Mucosa of descending colon (tissue), 3 donors: ENCODE data around the gene UNCX. TPM values are rescaled to one million over a fixed set of nuclear protein-coding genes. Genes with fewer than 3 reads are reported as not detected.

Experiments
- ATAC-seq: fragments of 200-7000 bp; cut with Tn5 transposase; one replicate; pipeline ENCODE4 v1.9.1; 2020; ENCODE audit warnings: mild to moderate bottlenecking, moderate library complexity
- DNase-seq, 3 donors: peaks; one replicate each; pipeline ENCODE4 v3.0.0-alpha.2; 2020
- H3K36me3 ChIP-seq: fragments of 200-600 bp; one replicate; pipeline ENCODE4 v1.8.0; 2021; ENCODE audit warnings: low read depth, mild to moderate bottlenecking
- H3K4me1 ChIP-seq: fragments of 200-600 bp; one replicate; pipeline ENCODE4 v1.8.0; 2021; ENCODE audit warnings: low read depth, mild to moderate bottlenecking
- H3K4me3 ChIP-seq: fragments of 200-600 bp; one replicate; pipeline ENCODE4 v1.8.0; 2021; ENCODE audit warnings: mild to moderate bottlenecking
- H3K9me3 ChIP-seq: fragments of 200-600 bp; one replicate; pipeline ENCODE4 v1.8.0; 2021; ENCODE audit warnings: mild to moderate bottlenecking
- CTCF ChIP-seq: fragments of 200-600 bp; IDR thresholded peaks from one replicate; pipeline ENCODE4 v1.8.0; 2022; ENCODE audit warnings: antibody characterized with exemption, mild to moderate bottlenecking
- intact Hi-C, 2 donors: fragments of 100-400 bp; cut with DNase I in 1 of 2; cut with micrococcal nuclease in 1 of 2; formaldehyde crosslinking; loops; one replicate each; pipeline versions ENCODE4 v1.11.0 to v1.11.1; 2022; cut with DNase I, micrococcal nuclease
- total RNA-seq, 3 donors: library from RNA; stranded (reverse); fragmentation: NEBNext Ultra II Directional in 2 of 3; extraction: Animal tissue kit (Norgen Biotek cat#: 25700) in 2 of 3; gene quantifications; one replicate each; pipeline versions ENCODE4 v1.2.1 to v1.2.4, GENCODE V29; 2021 to 2023
- donor health status: DM: no; HTN: no; CAD: no; lungs with moderate emphysema.
- donor health status: DM: no; HTN: no; CAD: no.
- donor health status: DM: no; HTN: yes; CAD: no.

The UNCX gene
- total RNA-seq, 3 donors from 2014 or later, result not detected

- H3K4me1 ChIP-seq, result no peaks in the 10 kb centered on the region
- no peak for DNase-seq
- no peak for ATAC-seq
- intact Hi-C loops, result no loop called here
- H3K9me3 ChIP-seq, result no peaks in the 10 kb centered on the region
- no peaks in the 10 kb centered on the region for H3K36me3 ChIP-seq
- H3K4me3 ChIP-seq, result no peak overlapping the region
- no peak for TF ChIP-seq CTCF
Measured at GRCh38 chr7:1214516-1214915, 18.2 kb upstream of the UNCX start.

- no peak for ATAC-seq
- Histone ChIP-seq H3K4me1 (no peaks in the 10 kb centered on the region), H3K36me3 (no peaks in the 10 kb centered on the region)
Measured at GRCh38 chr7:1218541-1219165, 14.0 kb upstream of the UNCX start.

GRCh38 chr7:1219498-1219897 lies 13.2 kb upstream of the UNCX start:
- no peak for DNase-seq
- no peak for TF ChIP-seq CTCF
- no peaks in the 10 kb centered on the region for H3K9me3 ChIP-seq
- no peak overlapping the region for H3K4me3 ChIP-seq
- ATAC-seq, result no peak
- H3K36me3 ChIP-seq, result no peaks in the 10 kb centered on the region
- intact Hi-C loops, result no loop called here
- H3K4me1 ChIP-seq, result no peaks in the 10 kb centered on the region

More at GRCh38 chr7:1218541-1219165, 14.0 kb upstream of the UNCX start:
- Histone ChIP-seq H3K4me3 (no peak overlapping the region), H3K9me3 (no peaks in the 10 kb centered on the region)
- intact Hi-C loops, result no loop called here
- DNase-seq, result no peak
- TF ChIP-seq CTCF, result no peak

- Histone ChIP-seq H3K4me1 (no peaks in the 10 kb centered on the region), H3K9me3 (no peaks in the 10 kb centered on the region), H3K4me3 (no peak overlapping the region), H3K36me3 (no peaks in the 10 kb centered on the region)
- intact Hi-C loops, result loop anchor here in 1 of 2 donors (10.0 kb wide), 1 partner anchor 265 kb away; no protein-coding TSS in a partner anchor
- DNase-seq (no peak), ATAC-seq (no peak)
- no peak for TF ChIP-seq CTCF
Measured at GRCh38 chr7:1220000-1220726, 12.5 kb upstream of the UNCX start.

GRCh38 chr7:1220977-1221745 lies 11.5 kb upstream of the UNCX start:
- intact Hi-C loops, result loop anchor here in 1 of 2 donors (10.0 kb wide), 1 partner anchor 264 kb away; no protein-coding TSS in a partner anchor
- Histone ChIP-seq H3K4me1 (no peaks in the 10 kb centered on the region), H3K9me3 (no peaks in the 10 kb centered on the region), H3K36me3 (no peaks in the 10 kb centered on the region), H3K4me3 (no peak overlapping the region)
- TF ChIP-seq CTCF, result no peak
- ATAC-seq (no peak), DNase-seq (no peak)
